ENCODE results near the gene LRP5.

GRCh38 chr11:68385128-68385527, 72.7 kb downstream of the LRP5 start:
- TF ChIP-seq EZH2 (IDR thresholded peaks at IDR 0.05; ENCODE audit: borderline replicate concordance) = no peak
- TF ChIP-seq CTCF (IDR thresholded peaks at IDR 0.05; ENCODE audit: poor library complexity) = no peak
- no peak for TF ChIP-seq EZH2phosphoT487 (IDR thresholded peaks at IDR 0.05; ENCODE audit: low read depth, severe bottlenecking, unreplicated experiment)
